ENCODE measurements around the gene ROR1.
"Not testable (repeated sequence)": the region's sequence is repeated elsewhere in the genome, so short reads cannot be mapped to it uniquely, and the experiment has no call there.

ROR1 gene

DNA sequence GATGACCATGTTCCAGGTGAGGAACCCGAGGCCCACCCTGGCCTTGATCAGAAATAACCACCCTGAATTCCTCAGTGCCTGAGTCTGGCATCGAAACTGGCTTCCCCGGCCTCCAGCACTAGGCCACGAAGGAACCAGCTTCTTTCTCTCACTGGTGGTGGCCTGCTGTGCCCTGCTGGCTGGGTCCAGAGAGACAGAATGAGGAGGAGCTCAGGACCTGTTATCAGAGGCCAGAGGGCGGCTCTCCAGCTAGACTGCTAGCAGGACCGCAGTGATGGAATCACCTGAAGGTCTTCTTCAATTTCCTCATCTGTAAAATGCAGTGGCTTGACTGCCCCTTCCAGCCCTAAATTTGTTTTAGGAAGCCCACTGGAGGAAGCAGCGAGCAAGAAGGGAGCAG lies 20.5 kb downstream of the ROR1 start:
- no peak for DNase-seq (ENCODE audit: low spot score)

DNA sequence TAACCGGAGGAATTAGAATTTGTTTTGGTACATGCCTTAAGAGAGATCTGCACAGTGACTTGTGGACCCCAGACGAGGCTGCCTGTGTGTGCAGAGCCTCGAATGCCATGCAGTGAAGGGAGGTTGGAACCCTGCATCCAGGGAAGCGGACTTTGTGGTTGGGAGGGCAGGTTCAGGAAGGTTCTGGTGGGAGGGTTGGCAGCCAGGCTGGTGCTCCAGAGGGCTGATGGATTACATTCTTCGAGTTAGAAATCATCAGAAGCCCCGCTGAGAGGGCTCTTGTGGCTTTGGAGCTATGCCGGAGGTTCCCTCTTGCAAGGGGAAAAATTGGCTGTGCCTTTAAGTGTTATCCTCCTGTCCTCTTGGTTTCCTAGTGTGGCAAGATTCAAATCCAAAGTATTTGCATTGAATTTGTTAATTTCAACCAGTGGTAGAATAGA lies 21.1 kb downstream of the ROR1 start:
- DNase-seq (ENCODE audit: low spot score), result no peak

DNA sequence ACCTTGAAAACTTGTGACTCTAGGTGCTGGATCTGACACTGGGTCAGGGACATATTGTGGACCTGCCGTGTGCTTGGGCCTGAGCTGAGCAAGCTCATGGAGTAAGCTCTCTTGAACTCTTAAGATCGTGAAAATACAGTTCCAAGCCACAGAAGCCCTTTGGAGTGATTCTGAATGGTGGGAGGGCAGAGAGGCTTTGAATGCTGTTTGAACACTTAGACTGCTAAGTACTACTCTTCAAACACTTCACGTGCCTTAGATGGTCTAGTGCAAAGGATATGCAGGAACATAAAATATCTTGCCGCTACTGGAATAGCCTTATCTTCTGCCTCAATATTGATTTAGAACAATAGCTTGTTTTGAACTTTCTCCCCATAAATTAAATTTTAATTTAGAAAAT lies 21.6 kb downstream of the ROR1 start:
- no peak for DNase-seq (ENCODE audit: low spot score)

DNA sequence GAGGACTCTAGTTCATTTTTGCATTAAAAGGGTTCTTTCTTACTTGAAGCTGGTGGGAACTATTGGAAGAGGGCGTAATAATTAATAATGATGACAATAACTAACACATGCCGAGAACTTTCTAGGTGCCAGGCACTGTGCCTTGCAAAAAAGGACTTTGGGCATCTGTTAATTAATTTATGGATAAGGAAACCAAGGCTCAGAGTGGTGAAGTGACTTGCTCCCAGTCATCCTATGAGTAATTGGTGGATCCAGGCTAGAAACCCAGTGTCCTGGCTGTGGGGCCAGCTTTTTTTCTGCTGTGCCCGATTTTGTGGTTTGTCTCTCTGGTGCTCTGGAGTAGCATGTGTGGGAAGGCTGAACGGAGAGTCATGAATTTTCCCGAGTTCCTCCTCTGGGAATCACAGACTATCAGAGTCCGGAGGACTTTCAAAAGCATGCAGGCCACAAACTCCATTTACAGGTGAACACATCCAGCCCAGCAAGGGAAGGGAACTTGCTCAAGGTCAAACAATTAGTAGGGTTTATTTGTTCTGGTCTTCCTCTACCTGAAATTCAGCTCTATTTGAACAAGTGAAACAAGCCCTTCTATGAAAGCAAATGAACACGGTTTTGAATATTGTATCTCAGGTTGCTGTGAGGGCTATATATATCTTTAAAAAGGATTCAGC lies 23.4 kb downstream of the ROR1 start:
- DNase-seq (ENCODE audit: low spot score), result no peak

DNA sequence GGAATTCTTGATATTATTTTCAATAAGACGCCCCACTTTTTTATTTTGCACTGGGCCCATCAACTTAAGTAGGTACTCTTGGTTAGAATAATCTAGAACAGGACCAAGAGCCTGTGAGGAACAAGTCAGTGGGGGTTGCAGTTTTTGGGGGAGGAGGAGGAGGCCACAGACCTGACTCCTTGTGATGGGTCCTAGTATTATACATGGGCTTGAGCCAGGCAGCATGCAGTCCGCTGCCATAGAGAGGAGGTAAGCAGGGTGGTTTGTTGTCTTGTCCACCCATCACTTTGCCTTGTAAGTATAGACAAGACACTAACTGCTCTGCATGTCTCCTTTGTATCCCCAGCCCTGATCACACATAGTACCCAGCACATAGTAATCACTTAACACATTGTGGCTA lies 24.5 kb downstream of the ROR1 start:
- DNase-seq (ENCODE audit: low spot score), result no peak

DNA sequence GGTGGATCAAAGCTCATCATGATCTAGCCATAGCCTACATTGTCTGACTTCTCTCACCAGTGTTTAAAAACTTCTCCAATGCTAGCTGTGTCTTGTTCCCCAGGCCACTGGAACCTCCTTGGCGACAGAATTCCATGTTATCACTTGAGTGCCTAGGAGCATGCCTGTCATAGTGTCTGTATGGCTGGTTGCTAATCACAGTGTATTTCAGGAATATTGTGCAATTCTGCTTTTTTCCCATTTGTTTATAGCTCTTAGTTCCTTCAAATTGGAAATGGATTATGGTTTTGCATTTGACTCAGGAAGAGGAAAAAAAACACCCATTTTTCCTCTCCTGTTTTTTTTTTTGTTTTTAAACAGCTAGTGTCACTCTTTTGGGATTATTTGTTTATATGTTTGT lies 25.5 kb downstream of the ROR1 start:
- no peak for DNase-seq (ENCODE audit: low spot score)

DNA sequence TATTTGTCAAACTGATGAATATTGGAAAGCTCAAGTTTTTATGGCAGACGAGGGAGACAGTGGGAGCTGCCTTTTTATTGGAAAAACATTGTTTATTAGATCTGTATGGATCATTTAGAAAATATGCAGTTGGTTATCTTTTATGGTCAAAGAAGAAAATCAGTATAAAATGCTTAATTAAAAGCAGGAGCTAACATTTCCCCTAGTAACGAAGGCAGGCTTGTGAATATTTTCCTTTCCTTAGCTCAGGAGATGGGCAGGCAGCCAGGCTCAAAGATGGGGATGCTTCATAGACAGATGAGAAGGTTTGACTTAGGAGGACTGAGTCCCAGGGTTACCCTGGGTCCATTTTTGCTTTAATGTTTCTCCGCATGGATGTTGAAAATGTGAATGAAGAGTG lies 26.0 kb downstream of the ROR1 start:
- no peak for DNase-seq (ENCODE audit: low spot score)

DNA sequence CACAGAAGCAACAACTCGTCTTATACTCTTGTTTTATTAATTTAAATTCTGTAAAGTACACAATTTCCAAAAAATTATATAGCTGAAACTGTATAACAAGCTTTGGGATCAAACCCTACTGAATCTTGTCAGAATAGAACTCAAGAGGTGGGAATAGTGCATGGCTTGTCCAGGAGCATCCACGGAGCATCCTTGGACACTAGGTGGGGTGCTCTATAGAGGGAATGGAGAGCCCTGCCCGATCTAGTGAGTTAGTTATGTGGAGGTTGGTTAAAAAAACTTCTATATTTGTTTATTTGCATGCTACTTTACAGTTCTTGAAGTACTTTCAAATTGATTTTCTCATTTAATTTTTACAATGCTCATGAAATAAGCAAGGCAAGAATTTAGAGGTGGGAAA lies 28.3 kb downstream of the ROR1 start:
- DNase-seq (ENCODE audit: low spot score), result no peak

DNA sequence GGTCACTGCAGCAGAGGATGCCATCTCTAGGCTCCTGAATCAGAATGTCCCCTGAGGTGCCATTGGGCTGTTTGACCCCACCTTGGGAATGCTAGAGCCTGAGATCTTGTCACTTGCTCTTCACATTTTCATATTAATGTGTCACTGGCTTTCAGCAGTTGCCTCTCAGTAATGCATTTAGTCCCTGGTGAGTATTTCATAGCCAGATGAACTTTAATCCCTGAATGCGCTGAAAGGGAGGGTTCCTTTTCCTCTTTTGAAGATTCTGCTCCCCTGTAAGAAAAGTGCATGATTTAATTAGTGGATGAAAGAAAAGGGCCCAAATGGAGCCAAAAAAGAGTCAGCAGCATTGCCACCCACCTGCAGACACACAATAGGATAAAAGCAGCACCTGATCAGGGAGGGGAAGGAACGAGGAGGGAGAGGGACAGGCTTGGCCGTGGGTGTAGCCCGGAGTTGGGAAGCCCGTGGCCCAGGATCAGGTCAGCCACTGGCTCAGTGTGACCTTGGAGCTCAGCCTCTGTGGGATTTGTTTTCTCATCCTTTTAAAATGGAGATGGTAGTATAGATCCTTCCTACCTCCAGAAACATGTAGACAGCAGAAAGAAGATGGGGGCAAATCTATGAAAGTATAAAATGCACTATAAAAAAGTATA lies 31.1 kb downstream of the ROR1 start:
- no peak for DNase-seq (ENCODE audit: low spot score)

DNA sequence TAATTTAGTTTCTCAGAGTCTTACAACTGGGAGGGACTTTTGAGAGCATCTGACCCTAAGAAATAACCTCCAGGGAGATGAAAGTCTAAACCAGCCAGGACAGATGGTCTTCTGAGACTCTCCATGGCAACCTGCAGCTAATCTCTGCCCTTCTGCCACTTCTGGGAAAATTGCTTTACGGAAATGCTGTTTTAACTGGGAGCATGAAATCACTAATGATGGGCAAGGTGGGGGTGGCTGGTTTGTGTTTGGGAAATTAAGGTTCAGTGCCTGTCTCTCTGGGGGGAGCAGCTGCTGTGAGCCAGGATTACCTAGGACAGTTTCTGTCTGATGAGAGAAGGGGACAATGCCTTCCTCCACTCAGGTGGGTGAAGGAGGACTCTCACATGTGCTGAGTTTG lies 33.2 kb downstream of the ROR1 start:
- DNase-seq (ENCODE audit: low spot score), result no peak

DNA sequence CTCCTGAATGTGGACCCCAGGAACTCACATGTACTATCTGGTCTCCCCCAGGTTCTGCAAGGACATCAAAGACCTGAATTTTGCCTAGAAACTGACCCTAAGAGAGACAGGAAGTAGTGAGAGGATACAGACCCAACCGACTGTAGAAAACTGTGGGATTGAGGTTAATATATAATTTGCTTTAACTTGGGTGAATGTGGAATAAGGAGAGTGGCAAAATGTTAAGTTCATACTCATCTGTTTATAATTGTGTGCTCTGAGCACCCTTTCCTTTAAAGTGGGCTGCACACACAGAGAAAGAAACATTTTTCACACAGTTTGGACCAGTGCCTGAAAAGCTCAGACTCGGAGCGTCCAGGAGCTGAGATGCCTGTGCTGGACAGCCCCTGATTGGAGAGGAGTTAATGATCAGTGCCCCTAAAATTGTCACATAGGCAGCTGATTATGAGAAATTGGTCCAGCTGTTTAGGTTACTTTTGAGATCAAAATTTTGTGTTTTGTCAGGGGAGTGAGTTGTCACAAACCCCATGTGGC lies 37.2 kb downstream of the ROR1 start:
- no peak for DNase-seq (ENCODE audit: low spot score)

DNA sequence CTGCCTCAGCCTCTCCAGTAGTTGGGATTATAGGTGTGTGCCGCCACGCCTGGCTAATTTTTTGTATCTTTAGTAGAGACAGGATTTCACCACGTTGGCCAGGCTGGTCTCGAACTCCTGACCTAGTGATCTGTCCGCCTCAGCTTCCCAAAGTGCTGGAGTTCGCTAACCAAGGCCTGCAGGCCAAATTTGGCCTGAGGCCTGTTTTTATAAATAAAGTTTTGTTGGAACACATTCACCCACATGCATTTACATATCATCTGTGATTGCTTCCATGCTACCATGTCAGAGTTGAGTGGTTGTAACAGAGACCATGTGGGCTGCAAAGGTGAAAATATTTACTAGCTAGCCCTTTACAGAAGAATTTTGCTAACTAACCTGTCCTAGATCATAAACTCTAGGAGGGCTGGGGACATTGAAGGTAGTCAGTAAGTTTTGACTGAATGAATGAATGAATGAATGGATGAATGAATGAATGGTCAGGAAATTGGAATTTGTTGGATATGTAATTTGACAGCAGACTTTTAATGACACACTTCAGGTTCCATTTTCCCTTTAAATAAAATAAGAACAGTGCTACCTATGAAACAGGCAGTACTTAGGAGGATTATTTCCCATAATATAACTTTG lies 38.4 kb downstream of the ROR1 start:
- DNase-seq (ENCODE audit: low spot score), result no peak

DNA sequence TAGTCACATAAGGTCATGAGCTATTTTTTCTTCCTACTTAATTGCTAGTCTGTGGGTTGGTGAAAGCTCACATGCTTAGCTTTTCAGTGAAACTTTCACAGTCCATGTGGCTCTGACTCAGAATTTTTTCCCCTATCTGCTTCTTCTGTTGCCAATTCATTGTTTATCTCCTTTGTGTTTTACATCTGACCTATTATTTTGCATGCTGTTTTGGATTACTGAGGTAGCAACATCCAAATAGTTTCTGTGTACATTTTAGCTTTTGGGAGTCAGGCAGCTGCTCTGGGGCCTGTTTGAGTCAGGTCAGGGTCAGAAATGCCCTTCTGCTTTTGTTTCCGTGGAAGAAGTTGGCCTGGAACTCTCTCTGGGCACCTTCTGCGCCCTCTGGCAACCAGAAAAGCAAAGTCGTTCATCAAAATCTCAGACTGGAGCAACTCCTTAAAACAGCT lies 40.0 kb downstream of the ROR1 start:
- no peak for DNase-seq (ENCODE audit: low spot score)

DNA sequence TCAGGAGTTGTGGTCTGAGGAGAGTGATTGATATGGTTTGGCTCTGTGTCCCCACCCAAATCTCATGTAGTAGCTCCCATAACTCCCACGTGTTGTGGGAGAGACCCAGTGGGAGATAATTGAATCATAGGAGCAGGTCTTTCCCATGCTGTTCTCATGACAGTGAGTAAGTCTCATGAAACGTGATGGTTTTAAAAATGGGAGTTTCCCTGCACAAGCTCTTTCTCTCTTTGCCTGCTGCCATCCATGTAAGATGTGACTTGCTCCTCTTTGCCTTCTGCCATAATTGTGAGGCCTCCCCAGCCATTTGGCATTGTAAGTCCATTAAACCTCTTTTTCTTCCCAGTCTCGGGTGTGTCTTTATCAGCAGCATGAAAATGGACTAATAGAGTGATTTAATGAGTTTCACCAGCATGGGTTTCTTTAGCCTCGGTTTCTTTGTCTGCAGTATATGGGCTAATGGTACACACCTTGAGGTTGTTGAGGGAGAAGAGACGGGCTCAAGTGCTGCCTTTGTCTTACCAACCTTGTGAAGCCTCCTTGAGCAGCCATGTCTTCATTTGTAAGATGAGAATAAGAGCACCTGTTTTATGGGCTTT lies 42.5 kb downstream of the ROR1 start:
- DNase-seq (ENCODE audit: low spot score), result not testable (repeated sequence)

DNA sequence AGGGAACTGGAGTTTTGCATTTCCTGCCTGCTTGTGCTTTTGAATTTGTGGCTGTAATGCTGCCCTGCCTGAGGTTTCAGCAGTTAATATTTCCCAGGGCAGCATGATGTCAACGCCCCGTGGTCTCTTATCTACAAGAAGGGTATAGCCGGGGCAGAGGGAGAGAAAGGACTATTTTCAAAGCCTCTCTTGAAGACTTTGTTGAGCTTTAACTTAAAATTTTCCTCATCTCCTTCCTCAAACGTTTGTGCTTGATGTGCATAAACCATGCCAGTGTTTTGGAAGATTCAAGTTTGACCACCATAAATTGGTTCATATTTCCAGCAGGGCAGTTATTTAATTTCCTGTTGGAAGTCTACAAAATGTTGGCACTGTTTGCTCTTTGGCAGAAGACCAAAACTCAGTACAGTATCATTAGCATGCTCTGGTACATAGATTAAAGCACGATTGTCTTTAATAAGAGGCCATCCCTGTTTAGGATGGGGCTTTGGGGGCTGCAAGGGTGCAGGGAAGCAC lies 43.4 kb downstream of the ROR1 start:
- no peak for DNase-seq (ENCODE audit: low spot score)

DNA sequence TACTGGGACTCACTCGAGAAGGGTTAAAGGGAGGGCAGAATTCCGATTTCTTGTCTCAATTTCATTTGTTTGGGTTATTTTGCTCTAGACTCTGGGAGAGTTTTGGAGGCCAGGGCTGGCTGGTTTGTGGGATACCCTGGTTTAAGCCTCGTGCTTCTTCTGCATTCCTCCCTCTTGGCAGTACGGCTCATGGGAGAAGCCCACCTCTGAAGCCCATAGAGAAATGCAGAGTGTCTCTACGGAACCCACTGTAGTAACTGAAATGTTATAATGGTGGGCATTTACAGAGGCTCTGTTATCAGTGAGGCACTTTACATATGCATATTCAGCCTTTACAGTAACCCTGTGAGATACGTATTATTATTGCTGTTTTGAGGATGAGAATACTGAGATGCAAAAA lies 43.9 kb downstream of the ROR1 start:
- DNase-seq (ENCODE audit: low spot score), result no peak

DNA sequence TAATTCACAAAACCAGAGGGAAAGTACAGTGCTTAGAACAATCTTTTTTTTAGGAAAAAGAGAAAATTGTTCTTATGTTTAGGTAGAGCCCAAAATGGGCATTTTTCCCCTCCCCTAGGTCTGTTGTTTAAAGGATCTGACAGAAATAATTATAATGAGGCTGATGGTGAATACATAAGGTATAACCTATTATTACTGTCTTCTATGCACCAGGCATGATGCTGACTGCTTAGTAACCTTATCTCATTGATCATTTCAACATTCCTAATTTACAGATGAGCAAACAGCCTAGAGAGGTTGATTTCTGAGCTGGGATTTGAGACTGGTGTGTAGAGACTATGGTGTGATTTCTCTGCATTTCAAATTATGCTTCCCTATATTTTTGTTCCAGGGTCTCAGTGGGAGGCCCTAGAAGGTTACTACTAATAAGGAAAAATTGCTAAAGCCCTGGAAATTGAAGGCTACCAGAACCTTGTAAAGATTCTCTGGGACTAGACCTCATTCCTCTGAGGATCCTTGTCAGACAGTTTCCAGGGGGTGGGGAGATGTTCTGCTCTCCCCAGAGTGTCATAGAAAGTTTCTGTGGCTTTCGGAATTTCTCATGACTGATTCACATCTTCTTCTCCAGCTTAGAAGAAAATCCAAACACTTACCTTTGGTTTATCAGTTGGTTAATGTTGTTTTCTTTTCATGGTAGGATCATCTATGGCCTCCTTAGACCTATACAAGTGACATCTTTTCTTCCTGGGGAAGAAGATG lies 44.9 kb downstream of the ROR1 start:
- no peak for DNase-seq (ENCODE audit: low spot score)

DNA sequence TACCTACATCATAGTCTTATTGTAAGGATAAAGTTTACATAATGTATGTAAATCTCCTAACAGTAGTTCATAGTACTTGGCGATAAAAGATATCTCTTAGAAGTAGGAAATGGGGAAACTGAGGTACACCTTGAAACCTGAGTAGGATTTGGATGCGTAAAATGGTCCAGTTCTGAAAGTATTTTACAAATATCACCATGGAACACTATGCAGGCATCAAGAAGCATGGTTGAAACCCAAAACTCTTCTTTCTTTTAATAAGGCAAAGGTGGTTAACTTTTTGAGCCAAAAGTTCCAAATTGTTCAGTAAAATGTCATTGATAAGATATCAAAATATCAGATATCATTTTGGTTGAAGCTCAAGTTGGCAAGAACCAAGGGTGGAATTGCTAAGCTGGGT lies 46.0 kb downstream of the ROR1 start:
- DNase-seq (ENCODE audit: low spot score), result no peak

DNA sequence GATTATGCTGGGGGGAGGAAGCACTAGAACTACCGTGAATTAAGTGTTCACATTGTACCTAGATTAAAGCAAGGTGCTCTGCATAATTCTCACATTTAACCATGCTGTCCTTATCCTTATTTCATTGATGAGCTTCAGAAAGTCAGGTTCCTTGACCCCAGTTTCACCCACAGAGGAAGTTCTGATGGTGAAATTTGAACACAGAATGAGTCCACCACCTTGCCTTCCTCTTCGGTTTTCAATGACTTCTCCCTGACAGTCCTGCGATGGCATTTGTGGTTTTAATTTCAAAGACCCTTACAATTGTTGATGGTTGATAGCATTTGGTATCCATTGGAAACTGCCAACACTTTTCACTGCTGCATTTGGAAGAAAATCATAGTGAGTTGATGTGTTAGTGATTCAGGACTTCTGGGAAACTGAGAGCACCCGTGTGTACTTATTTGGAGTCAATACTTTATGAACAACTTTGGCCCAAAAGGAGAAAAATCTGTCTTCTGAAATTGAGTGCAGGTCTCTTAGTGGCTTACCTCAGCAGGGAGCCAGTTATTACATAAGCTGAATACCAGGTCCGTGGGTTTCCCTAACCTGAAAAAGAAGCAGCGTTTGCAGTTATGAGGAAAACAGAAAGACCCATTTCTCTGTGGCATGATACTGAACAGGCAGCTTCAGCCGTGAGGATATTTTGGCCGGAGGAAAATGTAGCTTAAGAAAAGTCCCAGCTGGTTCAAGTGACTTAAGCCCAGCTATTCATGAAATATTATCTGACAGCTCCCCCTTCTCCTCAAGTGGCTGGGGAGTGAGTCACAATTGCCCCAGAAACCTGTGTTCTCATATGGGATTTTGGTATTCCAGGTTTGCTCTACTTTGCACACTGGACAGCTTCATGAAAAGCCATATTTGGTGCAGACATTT lies 47.5 kb downstream of the ROR1 start:
- DNase-seq (ENCODE audit: low spot score), result no peak

DNA sequence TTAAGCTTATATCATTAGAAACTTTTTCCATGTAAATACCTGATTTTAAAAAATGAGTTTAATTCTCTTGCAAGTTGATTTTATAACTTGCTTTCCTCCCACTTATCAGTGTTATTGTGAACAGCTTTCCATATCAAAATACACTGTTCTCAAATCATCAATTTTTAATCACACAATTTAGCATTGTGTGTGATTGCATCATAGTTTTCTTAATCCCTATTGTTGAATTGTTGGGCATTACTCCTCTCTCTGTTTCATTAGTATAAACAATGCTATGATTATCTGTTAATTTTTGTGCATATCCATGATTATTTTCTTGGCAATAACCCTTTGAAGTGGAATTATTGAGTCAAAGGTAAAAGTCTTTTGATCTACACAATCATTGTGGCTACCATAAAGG lies 48.7 kb downstream of the ROR1 start:
- no peak for DNase-seq (ENCODE audit: low spot score)

DNA sequence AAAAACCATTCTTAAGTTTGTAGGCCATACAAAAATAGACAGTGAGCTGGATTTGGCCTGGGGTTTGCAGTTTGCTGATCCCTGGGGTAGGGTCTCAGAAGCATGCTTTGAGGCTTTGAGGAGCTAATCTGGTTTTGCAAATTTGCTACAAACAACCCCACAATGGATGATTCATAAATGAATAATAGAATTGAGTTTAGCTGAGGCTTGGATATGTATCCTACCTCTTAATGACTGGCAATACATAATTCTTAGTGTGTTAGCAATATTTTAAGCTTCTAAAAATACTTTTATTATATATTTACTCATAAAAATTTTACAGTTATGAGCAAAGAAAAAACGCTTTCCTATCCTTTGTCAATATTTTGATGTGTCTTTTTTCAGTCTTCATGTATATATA lies 50.6 kb downstream of the ROR1 start:
- DNase-seq (ENCODE audit: low spot score), result no peak

All from HuH-7 (cell line).